HepG2 (cell line): ENCODE measurements around the gene GPR25. TPM values are rescaled to one million over a fixed set of nuclear protein-coding genes. Genes with fewer than 3 reads are reported as not detected.

ENCODE experiments used
- ATM ChIP-seq: fragments of 450-650 bp; IDR thresholded peaks from 2 replicates; pipeline ENCODE4 v1.7.1; 2017; ENCODE audit warnings: mild to moderate bottlenecking, borderline replicate concordance
- CBX5 ChIP-seq: sonication (generic); formaldehyde crosslinking; IDR thresholded peaks from 2 replicates; pipeline ENCODE4 v1.4.0; 2020; ENCODE audit warnings: missing genetic modification reagents, borderline replicate concordance
- ELF1 ChIP-seq: sonication (generic); formaldehyde crosslinking; IDR thresholded peaks from 2 replicates; pipeline ENCODE4 v1.4.0; 2020; ENCODE audit warnings: missing genetic modification reagents
- FOSL2 ChIP-seq: sonication (generic); formaldehyde crosslinking; IDR thresholded peaks from 2 replicates; pipeline ENCODE4 v1.4.0; 2020; ENCODE audit warnings: missing genetic modification reagents
- FOXJ3 ChIP-seq: sonication (generic); formaldehyde crosslinking; IDR thresholded peaks from 2 replicates; pipeline ENCODE4 v1.4.0; 2020; ENCODE audit warnings: missing genetic modification reagents, mild to moderate bottlenecking, borderline replicate concordance
- JUND ChIP-seq: sonication (generic); formaldehyde crosslinking; IDR thresholded peaks from 2 replicates; pipeline ENCODE4 v1.8.0; 2022; ENCODE audit warnings: mild to moderate bottlenecking, missing genetic modification reagents
- KLF12 ChIP-seq: sonication (generic); formaldehyde crosslinking; IDR thresholded peaks from 2 replicates; pipeline ENCODE4 v1.4.0; 2020; ENCODE audit warnings: missing genetic modification reagents, borderline replicate concordance
- KLF16 ChIP-seq, 2 experiments: sonication (generic) in 1 of 2; formaldehyde crosslinking in 1 of 2; IDR thresholded peaks; 2 replicates each; pipeline versions ENCODE4 v1.6.1 to v1.8.0; 2016 to 2023; ENCODE audit warnings: missing genetic modification reagents in 2 of 2, missing compliant biosample characterization in 1 of 2
- KMT2B ChIP-seq: IDR thresholded peaks from 2 replicates; pipeline ENCODE4 v1.6.1; 2016; ENCODE audit warnings: missing genetic modification reagents, missing compliant biosample characterization
- MIER2 ChIP-seq: IDR thresholded peaks from 2 replicates; pipeline ENCODE4 v1.6.1; 2016; ENCODE audit warnings: missing biosample characterization, missing genetic modification reagents
- NCOR1 ChIP-seq: fragments of 200-600 bp; sonication (generic); IDR thresholded peaks from 2 replicates; pipeline ENCODE4 v1.7.0; 2017; ENCODE audit warnings: antibody characterized with exemption, low read length, borderline replicate concordance
- NFRKB ChIP-seq: fragments of 450-650 bp; IDR thresholded peaks from 2 replicates; pipeline ENCODE4 v1.6.1; 2017
- REPIN1 ChIP-seq: sonication (generic); formaldehyde crosslinking; IDR thresholded peaks from 2 replicates; pipeline ENCODE4 v1.8.0; 2022; ENCODE audit warnings: missing genetic modification reagents, low read depth, mild to moderate bottlenecking, borderline replicate concordance
- RFXANK ChIP-seq: IDR thresholded peaks from 2 replicates; pipeline ENCODE4 v1.6.1; 2016
- ZNF121 ChIP-seq: sonication (generic); formaldehyde crosslinking; IDR thresholded peaks from 2 replicates; pipeline ENCODE4 v1.5.0; 2020; ENCODE audit warnings: mild to moderate bottlenecking, missing genetic modification reagents
- ZNF292 ChIP-seq: sonication (generic); formaldehyde crosslinking; IDR thresholded peaks from 2 replicates; pipeline ENCODE4 v1.8.1; 2022; ENCODE audit warnings: mild to moderate bottlenecking, low read depth, missing genetic modification reagents, borderline replicate concordance
- ZXDC ChIP-seq: sonication (generic); formaldehyde crosslinking; IDR thresholded peaks from 2 replicates; pipeline ENCODE4 v1.5.0; 2020; ENCODE audit warnings: mild to moderate bottlenecking, missing genetic modification reagents
- polyA plus RNA-seq, 8 experiments: library from polyadenylated mRNA; depleted of rRNA in 3 of 8; stranded (reverse) in 7 of 8; unstranded in 1 of 8; fragments of >200 nt; fragmentation: Illumina TruSeq in 4 of 8; extraction: Trizol in 4 of 8; gene quantifications; 2 replicates each; pipeline versions ENCODE4 v1.2.1 to v1.2.3, GENCODE V29; 2011 to 2016; ENCODE audit warnings: low read depth in 4 of 8, missing spikeins in 1 of 8, mixed read lengths in 1 of 8; ENCODE audit not compliant: insufficient read depth in 1 of 8
- total RNA-seq, 5 experiments: library from RNA; depleted of rRNA; stranded (reverse); fragments of >200 nt; fragmentation: Illumina TruSeq; extraction: Trizol; gene quantifications; 2 replicates each; pipeline ENCODE4 v1.2.3, GENCODE V29; 2016; ENCODE audit warnings: low read depth in 1 of 5
- TF ChIP-seq, protein P1 (sequence below): sonication (generic); formaldehyde crosslinking; IDR thresholded peaks from 2 replicates; pipeline ENCODE4 v1.4.0; 2020; ENCODE audit warnings: missing genetic modification reagents, borderline replicate concordance
- TF ChIP-seq, protein P2 (sequence below): IDR thresholded peaks from 2 replicates; pipeline ENCODE4 v1.6.1; 2012; ENCODE audit warnings: inconsistent platforms
- TF ChIP-seq, protein P3 (sequence below): sonication (generic); formaldehyde crosslinking; IDR thresholded peaks from 2 replicates; pipeline ENCODE4 v1.5.0; 2020; ENCODE audit warnings: mild to moderate bottlenecking, missing genetic modification reagents, borderline replicate concordance

GPR25 gene
- total and polyA plus RNA-seq, 2 of the 13 experiments (the other 11 are each of a cell fraction or from before 2014, with no cell fraction given): not detected

DNA sequence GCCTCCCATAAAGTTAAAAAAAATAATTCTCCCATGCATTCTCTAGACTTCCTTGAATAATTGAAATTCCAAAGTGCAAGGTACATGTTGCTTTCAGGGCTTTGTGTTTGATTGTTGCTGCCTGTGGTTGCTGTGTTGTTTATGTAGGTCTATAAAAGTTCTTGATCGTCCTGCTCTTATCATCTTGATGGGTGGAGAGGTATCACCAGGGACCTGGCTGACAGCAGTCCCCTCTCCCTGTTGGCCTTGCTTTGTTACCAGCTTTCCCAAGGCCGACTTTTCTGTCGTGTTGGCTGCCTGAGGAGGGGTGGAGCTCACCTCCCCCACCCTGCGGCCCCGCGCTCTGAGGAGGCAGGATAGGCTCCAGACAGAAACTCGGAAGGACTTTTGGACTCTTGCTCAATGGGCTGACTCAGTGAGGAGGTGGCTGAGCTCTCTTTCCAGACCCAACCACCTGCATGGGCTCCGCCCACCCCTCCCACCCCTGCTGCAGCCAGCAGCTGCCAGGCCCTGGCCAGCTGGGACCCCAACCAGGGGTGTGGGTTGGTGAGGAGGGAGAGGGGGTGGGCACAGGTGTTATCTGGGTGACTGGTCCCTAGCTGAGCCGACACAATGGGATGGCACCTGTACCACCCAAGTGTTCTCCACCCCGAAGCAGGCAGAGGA lies 23.9 kb downstream of the GPR25 start (continued):
- TF ChIP-seq, protein P1, sequence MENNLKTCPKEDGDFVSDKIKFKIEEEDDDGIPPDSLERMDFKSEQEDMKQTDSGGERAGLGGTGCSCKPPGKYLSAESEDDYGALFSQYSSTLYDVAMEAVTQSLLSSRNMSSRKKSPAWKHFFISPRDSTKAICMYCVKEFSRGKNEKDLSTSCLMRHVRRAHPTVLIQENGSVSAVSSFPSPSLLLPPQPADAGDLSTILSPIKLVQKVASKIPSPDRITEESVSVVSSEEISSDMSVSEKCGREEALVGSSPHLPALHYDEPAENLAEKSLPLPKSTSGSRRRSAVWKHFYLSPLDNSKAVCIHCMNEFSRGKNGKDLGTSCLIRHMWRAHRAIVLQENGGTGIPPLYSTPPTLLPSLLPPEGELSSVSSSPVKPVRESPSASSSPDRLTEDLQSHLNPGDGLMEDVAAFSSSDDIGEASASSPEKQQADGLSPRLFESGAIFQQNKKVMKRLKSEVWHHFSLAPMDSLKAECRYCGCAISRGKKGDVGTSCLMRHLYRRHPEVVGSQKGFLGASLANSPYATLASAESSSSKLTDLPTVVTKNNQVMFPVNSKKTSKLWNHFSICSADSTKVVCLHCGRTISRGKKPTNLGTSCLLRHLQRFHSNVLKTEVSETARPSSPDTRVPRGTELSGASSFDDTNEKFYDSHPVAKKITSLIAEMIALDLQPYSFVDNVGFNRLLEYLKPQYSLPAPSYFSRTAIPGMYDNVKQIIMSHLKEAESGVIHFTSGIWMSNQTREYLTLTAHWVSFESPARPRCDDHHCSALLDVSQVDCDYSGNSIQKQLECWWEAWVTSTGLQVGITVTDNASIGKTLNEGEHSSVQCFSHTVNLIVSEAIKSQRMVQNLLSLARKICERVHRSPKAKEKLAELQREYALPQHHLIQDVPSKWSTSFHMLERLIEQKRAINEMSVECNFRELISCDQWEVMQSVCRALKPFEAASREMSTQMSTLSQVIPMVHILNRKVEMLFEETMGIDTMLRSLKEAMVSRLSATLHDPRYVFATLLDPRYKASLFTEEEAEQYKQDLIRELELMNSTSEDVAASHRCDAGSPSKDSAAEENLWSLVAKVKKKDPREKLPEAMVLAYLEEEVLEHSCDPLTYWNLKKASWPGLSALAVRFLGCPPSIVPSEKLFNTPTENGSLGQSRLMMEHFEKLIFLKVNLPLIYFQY (CRISPR knock-in tag): peak; percentile 43; the same call in 1 of the 2 replicates
- TF ChIP-seq ZNF121 (CRISPR knock-in tag): peak; percentile 78; the same call in 1 of the 2 replicates
- peak; percentile 15; the same call in 1 of the 2 replicates for TF ChIP-seq ZXDC (CRISPR knock-in tag)
- peak; percentile 81; the same call in 1 of the 2 replicates for TF ChIP-seq KLF12
- peak; percentile 98 for TF ChIP-seq FOSL2 (CRISPR knock-in tag)
- peak; percentile 81 for TF ChIP-seq REPIN1 (CRISPR knock-in tag)
- peak; percentile 51; the same call in 1 of the 2 replicates for TF ChIP-seq FOXJ3 (CRISPR knock-in tag)
- peak; percentile 66 for TF ChIP-seq KMT2B (CRISPR knock-in tag)
- TF ChIP-seq NCOR1: peak; percentile 89
- TF ChIP-seq ATM: no peak
- peak; percentile 90 for TF ChIP-seq JUND (CRISPR knock-in tag)
- TF ChIP-seq NFRKB: no peak
- TF ChIP-seq MIER2 (CRISPR knock-in tag): peak; percentile 37; the same call in 1 of the 2 replicates
- TF ChIP-seq, protein P2, sequence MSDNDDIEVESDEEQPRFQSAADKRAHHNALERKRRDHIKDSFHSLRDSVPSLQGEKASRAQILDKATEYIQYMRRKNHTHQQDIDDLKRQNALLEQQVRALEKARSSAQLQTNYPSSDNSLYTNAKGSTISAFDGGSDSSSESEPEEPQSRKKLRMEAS: peak; percentile 67
- peak; percentile 91; the same call in 1 of the 2 replicates for TF ChIP-seq CBX5
- TF ChIP-seq, protein P3, sequence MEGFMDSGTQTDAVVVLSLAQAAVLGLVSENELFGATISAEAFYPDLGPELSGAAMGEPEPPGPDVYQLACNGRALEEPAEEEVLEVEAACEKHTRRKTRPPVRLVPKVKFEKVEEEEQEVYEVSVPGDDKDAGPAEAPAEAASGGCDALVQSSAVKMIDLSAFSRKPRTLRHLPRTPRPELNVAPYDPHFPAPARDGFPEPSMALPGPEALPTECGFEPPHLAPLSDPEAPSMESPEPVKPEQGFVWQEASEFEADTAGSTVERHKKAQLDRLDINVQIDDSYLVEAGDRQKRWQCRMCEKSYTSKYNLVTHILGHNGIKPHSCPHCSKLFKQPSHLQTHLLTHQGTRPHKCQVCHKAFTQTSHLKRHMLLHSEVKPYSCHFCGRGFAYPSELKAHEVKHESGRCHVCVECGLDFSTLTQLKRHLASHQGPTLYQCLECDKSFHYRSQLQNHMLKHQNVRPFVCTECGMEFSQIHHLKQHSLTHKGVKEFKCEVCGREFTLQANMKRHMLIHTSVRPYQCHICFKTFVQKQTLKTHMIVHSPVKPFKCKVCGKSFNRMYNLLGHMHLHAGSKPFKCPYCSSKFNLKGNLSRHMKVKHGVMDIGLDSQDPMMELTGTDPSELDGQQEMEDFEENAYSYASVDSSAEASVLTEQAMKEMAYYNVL (CRISPR knock-in tag): peak; percentile 78; the same call in 1 of the 2 replicates
- TF ChIP-seq RFXANK: no peak
- TF ChIP-seq KLF16 (CRISPR knock-in tag; IDR thresholded peaks at IDR 0.05): peak in 1 of 2 experiments; percentile 94; a peak in 2 of 4 replicates
- TF ChIP-seq ELF1 (CRISPR knock-in tag): peak; percentile 53; the same call in 1 of the 2 replicates
- TF ChIP-seq ZNF292 (CRISPR knock-in tag): peak; percentile 54; the same call in 1 of the 2 replicates
